SKM-1 treated with dmso at 0.1 percent for 144 hours (cell line): ENCODE measurements around the gene PALB2.
"Not testable (repeated sequence)": the region's sequence is repeated elsewhere in the genome, so short reads cannot be mapped to it uniquely, and the experiment has no call there.

Experiments used
- DNase-seq: peaks from one replicate; lab custom pipeline; 2025; ENCODE audit not compliant: unreplicated experiment; lab: John Stamatoyannopoulos, UW

The PALB2 gene

GRCh38 chr16:23650674-23651416 lies 9.7 kb upstream of the PALB2 start:
- no peak for DNase-seq

- DNase-seq, result no peak
Measured at GRCh38 chr16:23642246-23642774, 1.2 kb upstream of the PALB2 start.

GRCh38 chr16:23640615-23640930 lies 537 bp downstream of the PALB2 start:
- DNase-seq, result no peak

GRCh38 chr16:23635958-23636357 lies 5.2 kb downstream of the PALB2 start:
- no peak for DNase-seq

- no peak for DNase-seq
Measured at GRCh38 chr16:23634461-23635036, 6.6 kb downstream of the PALB2 start.

- not testable (repeated sequence) for DNase-seq
Measured at GRCh38 chr16:23631874-23632273, 9.2 kb downstream of the PALB2 start.

- DNase-seq, result no peak
Measured at GRCh38 chr16:23629516-23629915, 11.6 kb downstream of the PALB2 start.

- no peak for DNase-seq
Measured at GRCh38 chr16:23624092-23624491, 17.0 kb downstream of the PALB2 start.

- no peak for DNase-seq
Measured at GRCh38 chr16:23615805-23616204, 25.3 kb downstream of the PALB2 start.

GRCh38 chr16:23611936-23612335 lies 29.2 kb downstream of the PALB2 start:
- DNase-seq, result no peak

- DNase-seq, result not testable (repeated sequence)
Measured at GRCh38 chr16:23610905-23611304, 30.2 kb downstream of the PALB2 start.

GRCh38 chr16:23609929-23610328 lies 31.2 kb downstream of the PALB2 start:
- DNase-seq, result no peak

- no peak for DNase-seq
Measured at GRCh38 chr16:23608194-23608593, 32.9 kb downstream of the PALB2 start.

- DNase-seq, result no peak
Measured at GRCh38 chr16:23607726-23608125, 33.4 kb downstream of the PALB2 start.

- DNase-seq, result no peak
Measured at GRCh38 chr16:23597003-23597756, 43.9 kb downstream of the PALB2 start.

- peak; percentile 90 for DNase-seq
Measured at GRCh38 chr16:23595951-23596720, 45.0 kb downstream of the PALB2 start, which contains the start of gene NDUFAB1. Gene NDUFAB1 (minus strand): TSS chr16:23596316. CDS start chr16:23596290, 26 bp downstream.

- DNase-seq, result no peak
Measured at GRCh38 chr16:23595246-23595950, 45.7 kb downstream of the PALB2 start.

GRCh38 chr16:23594186-23594585 lies 46.9 kb downstream of the PALB2 start:
- DNase-seq, result no peak

GRCh38 chr16:23590181-23590580 lies 50.9 kb downstream of the PALB2 start:
- DNase-seq, result no peak

GRCh38 chr16:23587726-23588125 lies 53.4 kb downstream of the PALB2 start:
- no peak for DNase-seq
